Type B pancreatic cell (in vitro differentiated cells): ENCODE measurements around the gene NUDT17. TPM values are rescaled to one million over a fixed set of nuclear protein-coding genes. Genes with fewer than 3 reads are reported as not detected.
"Not testable (repeated sequence)": the region's sequence is repeated elsewhere in the genome, so short reads cannot be mapped to it uniquely, and the experiment has no call there.

Experiments used
- DNase-seq: peaks from one replicate; pipeline ENCODE4 v3.0.0; 2021; ENCODE audit warnings: mixed read lengths; ENCODE audit not compliant: unreplicated experiment; ENCODE audit errors: extremely low spot score
- H3K27ac Mint-ChIP-seq: 2 replicates; pipeline ENCODE4 v1.8.0; 2021; ENCODE audit warnings: mild to moderate bottlenecking, mixed read lengths
- H3K27me3 Mint-ChIP-seq: 2 replicates; pipeline ENCODE4 v1.8.0; 2021; ENCODE audit warnings: mixed read lengths
- H3K36me3 Mint-ChIP-seq: 2 replicates; pipeline ENCODE4 v1.8.0; 2021; ENCODE audit warnings: mixed read lengths
- H3K4me1 Mint-ChIP-seq: one replicate; pipeline ENCODE4 v1.8.0; 2021; ENCODE audit warnings: mixed read lengths; ENCODE audit not compliant: unreplicated experiment
- H3K4me3 Mint-ChIP-seq: 2 replicates; pipeline ENCODE4 v1.8.0; 2021; ENCODE audit warnings: mild to moderate bottlenecking, mixed read lengths
- H3K9me3 Mint-ChIP-seq: 2 replicates; pipeline ENCODE4 v1.8.0; 2021; ENCODE audit warnings: mixed read lengths
- total RNA-seq: library from RNA; stranded (reverse); gene quantifications from 2 replicates; pipeline ENCODE4 v1.2.1, GENCODE V29; 2021; ENCODE audit warnings: low replicate concordance
- TF ChIP-seq, protein P1 (sequence below): fragments of 200-600 bp; sonication (generic); conservative IDR thresholded peaks from 2 replicates; pipeline ENCODE4 v1.5.0; 2021; ENCODE audit warnings: antibody characterized with exemption, mild to moderate bottlenecking

NUDT17 gene
- total RNA-seq, 1 donor from 2014 or later: 4.0 TPM

DNA sequence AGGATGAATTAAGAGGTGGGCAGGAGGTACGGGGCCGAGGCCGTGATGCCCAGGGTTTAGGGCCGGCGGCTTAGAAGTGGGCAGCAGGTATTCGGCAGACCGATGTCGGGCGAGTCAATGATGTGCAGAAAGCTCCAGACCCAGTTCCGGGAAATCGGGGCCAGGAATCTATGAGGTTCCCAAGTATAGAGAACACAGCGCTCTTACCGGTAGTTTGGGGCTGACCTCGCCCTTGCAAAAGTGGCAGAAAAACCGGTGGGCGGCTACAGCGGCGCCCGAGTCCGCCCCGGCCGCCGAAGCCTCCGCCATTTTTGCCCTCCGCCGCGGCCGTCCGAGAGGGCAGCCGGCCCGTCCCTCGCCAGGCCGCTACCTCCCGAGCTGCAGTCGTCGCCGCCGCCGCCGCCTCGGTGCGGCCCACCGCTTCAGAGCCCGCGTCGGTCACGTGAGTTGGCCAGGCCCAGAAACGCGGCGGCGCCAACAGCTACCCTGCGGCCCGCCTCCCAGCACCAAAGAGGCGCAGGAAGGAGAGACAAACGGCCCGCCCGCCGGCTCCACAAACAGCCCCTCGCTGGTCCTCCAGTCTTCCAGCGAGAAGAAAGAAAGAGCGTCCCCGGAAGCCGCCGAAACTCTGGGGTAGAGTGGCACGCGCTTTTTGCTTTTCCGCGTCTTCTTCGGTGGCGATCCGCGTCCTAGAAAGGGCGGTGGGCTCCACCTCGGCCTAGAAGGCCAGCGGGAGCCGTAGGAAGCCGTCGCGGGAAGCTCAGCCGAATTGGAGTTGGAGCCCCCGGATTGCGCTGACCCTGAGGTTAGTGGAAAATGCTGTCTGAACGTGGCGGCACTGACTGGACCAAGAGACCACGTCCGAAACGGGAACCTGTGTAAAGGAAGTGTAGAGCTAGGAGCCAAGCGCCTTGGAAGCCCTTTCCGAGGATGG, 21.6 kb upstream of the NUDT17 start, which contains the start of the genes POLR3C and RNF115:
POLR3C (plus strand) TSS at position 636 of the 934 bp plus-strand sequence. CDS start 1,577 bp downstream, outside the sequence.
RNF115 (minus strand) TSS at position 531 of the 934 bp plus-strand sequence; CDS start at position 309, 222 bp downstream.
- peak; percentile 89 for DNase-seq
- peak within 1 kb of the TSS; percentile 97 for H3K4me3 Mint-ChIP-seq
- H3K36me3 Mint-ChIP-seq: peaks cover 25% of the 10 kb centered on the region
- H3K4me1 Mint-ChIP-seq: peaks cover 6% of the 10 kb centered on the region
- TF ChIP-seq, protein P1, sequence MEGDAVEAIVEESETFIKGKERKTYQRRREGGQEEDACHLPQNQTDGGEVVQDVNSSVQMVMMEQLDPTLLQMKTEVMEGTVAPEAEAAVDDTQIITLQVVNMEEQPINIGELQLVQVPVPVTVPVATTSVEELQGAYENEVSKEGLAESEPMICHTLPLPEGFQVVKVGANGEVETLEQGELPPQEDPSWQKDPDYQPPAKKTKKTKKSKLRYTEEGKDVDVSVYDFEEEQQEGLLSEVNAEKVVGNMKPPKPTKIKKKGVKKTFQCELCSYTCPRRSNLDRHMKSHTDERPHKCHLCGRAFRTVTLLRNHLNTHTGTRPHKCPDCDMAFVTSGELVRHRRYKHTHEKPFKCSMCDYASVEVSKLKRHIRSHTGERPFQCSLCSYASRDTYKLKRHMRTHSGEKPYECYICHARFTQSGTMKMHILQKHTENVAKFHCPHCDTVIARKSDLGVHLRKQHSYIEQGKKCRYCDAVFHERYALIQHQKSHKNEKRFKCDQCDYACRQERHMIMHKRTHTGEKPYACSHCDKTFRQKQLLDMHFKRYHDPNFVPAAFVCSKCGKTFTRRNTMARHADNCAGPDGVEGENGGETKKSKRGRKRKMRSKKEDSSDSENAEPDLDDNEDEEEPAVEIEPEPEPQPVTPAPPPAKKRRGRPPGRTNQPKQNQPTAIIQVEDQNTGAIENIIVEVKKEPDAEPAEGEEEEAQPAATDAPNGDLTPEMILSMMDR: no peak
- no peaks in the 10 kb centered on the region for H3K27me3 Mint-ChIP-seq
- no peaks in the 10 kb centered on the region for H3K9me3 Mint-ChIP-seq
- H3K27ac Mint-ChIP-seq: peak within 1 kb of the TSS; percentile 98

DNA sequence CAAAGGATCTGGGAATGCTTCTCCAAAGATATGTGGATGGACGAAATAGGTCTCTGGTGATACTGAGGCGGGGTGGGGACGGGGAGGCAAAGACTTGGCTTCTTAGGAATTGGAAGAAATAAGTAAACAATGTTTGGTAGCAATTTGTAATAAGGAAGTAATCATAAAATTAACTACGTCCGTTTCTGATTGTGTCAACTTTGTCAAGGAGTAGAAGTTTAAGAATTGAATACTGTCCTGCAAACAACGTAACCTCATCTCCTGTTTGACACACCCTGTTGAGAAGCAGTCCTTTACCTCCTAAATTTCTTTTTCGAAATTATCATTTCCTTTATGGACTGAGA, 21.0 kb upstream of the NUDT17 start:
- Mint-ChIP-seq H3K27me3 (no peaks in the 10 kb centered on the region), H3K9me3 (no peaks in the 10 kb centered on the region), H3K4me3 (peak overlapping the region; percentile 97), H3K36me3 (peaks cover 30% of the 10 kb centered on the region), H3K4me1 (peaks cover 6% of the 10 kb centered on the region), H3K27ac (peak overlapping the region; percentile 98)
- TF ChIP-seq, protein P1: no peak
- no peak for DNase-seq

DNA sequence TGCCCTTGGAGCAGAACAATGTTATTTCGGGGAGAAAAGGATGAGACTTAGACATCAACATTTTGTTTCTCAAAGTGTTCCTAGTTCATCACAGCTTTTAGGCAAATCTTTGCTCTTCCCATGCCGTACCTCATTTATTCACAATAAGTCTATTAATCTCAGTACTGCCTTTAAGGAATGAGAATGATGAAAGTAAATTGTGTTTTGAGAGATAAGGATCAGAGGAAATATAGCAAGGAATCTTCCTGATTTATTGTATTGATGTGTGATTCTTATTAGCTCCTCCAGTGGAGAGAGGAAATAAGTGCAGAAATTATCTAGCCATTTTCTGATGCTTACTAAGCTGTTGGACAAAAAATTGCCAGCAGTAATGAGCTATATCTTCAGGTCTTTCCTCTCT, 19.4 kb upstream of the NUDT17 start:
- Mint-ChIP-seq H3K9me3 (no peaks in the 10 kb centered on the region), H3K4me3 (peak overlapping the region; percentile 97), H3K36me3 (peaks cover 38% of the 10 kb centered on the region), H3K27me3 (no peaks in the 10 kb centered on the region), H3K4me1 (peaks cover 6% of the 10 kb centered on the region), H3K27ac (no peak overlapping the region)
- TF ChIP-seq, protein P1: no peak
- no peak for DNase-seq

DNA sequence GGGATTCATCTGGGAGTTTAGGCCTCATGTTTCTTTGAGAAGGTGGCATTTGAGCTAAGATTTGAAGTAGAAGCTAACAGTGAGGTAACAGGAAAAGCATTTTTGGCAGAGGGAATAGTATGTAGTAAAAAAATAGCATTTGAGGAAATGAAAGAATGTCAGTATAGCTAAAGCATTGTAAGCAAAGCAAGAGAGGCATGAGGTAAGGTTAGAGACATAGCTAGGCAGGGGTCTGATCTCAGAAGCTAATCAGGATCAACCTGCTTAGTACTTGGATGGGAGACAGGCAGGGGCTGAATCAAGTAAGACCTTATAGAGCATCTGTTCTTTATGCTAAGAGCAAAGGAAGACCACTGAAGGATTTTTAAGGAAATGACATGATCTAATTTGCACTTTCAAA, 17.5 kb upstream of the NUDT17 start:
- Mint-ChIP-seq H3K4me3 (no peak overlapping the region), H3K9me3 (no peaks in the 10 kb centered on the region), H3K36me3 (peaks cover 44% of the 10 kb centered on the region), H3K27me3 (no peaks in the 10 kb centered on the region), H3K4me1 (peaks cover 6% of the 10 kb centered on the region), H3K27ac (no peak overlapping the region)
- no peak for DNase-seq
- TF ChIP-seq, protein P1: no peak

DNA sequence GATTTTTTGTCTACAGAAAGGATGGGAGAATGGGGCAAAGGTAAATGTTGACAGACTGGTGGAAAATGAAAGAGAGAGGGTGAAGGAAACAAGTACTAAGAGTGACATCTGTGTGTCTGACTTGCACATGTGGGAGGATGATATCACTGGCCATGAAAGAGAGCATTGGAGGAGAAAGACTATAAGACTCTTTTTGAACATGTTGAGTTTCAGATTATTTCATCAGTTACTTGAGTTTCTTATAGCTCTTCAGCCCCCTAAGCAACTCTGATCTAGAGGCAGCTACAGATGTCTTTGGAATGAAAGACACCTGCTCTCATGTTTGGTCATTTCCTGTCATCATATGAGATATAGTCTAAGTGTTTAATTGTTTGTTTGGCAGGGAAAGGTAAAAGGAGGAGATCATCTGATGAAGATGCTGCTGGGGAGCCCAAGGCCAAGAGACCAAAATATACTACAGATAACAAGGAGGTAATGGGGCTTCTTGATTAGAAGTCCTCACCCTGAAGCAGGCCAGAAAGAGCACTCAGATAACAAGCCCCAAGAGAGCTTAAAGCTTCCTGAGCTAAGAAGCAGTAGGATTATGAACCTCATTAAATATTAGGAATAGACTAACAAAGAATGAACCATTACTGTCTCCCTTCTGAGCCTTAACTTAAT, 16.9 kb upstream of the NUDT17 start:
- TF ChIP-seq, protein P1: no peak
- H3K36me3 Mint-ChIP-seq: peaks cover 49% of the 10 kb centered on the region
- H3K27ac Mint-ChIP-seq: no peak overlapping the region
- peaks cover 6% of the 10 kb centered on the region for H3K4me1 Mint-ChIP-seq
- no peaks in the 10 kb centered on the region for H3K9me3 Mint-ChIP-seq
- DNase-seq: no peak
- no peaks in the 10 kb centered on the region for H3K27me3 Mint-ChIP-seq
- no peak overlapping the region for H3K4me3 Mint-ChIP-seq

DNA sequence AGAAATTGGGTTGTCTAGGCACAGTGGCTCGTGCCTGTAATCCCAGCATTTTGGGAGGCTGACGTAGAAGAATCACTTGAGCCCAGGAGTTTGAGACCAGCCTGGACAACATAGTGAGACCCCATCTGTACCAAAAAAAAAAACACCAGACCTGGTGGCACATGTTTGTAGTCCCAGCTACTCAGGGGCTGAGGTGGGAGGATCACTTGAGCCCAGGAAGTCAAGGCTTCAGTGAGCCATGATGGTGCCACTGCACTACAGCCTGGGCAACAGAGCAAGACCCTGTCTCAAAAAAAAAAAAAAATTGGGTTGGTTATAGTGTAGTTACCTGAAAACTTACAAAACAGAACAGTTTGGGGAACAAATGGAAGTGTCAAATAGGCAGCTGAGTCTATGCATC, 14.6 kb upstream of the NUDT17 start:
- DNase-seq, H3K4me3 Mint-ChIP-seq, H3K9me3 Mint-ChIP-seq, H3K27ac Mint-ChIP-seq, H3K27me3 Mint-ChIP-seq, H3K4me1 Mint-ChIP-seq: not testable (repeated sequence)
- peaks cover 47% of the 10 kb centered on the region for H3K36me3 Mint-ChIP-seq
